Fibroblast of villous mesenchyme (primary cell): ENCODE data around the gene PRKAR2B. TPM values are rescaled to one million over a fixed set of nuclear protein-coding genes. Genes with fewer than 3 reads are reported as not detected.
A peak's percentile ranks its signal among the peaks of the same experiment; 100 is the strongest.

Experiments
- DNase-seq: peaks from one replicate; pipeline ENCODE4 v3.0.0-alpha.2; 2010; ENCODE audit warnings: low read depth
- H3K4me3 ChIP-seq: 2 replicates; pipeline ENCODE4 v1.5.1; 2011; ENCODE audit warnings: low read depth, mild to moderate bottlenecking, low read length
- total RNA-seq: library from RNA; depleted of rRNA; stranded (reverse); fragments of >200 nt; gene quantifications from 2 replicates; pipeline ENCODE4 v1.2.3, GENCODE V29; 2012
- TF ChIP-seq, protein P1 (sequence below): IDR thresholded peaks from 2 replicates; pipeline ENCODE4 v1.5.1; 2012; ENCODE audit warnings: low read depth, mild to moderate bottlenecking, low read length; ENCODE audit not compliant: insufficient read depth

The PRKAR2B gene
- total RNA-seq, 1 donor = 3.9 TPM

DNA sequence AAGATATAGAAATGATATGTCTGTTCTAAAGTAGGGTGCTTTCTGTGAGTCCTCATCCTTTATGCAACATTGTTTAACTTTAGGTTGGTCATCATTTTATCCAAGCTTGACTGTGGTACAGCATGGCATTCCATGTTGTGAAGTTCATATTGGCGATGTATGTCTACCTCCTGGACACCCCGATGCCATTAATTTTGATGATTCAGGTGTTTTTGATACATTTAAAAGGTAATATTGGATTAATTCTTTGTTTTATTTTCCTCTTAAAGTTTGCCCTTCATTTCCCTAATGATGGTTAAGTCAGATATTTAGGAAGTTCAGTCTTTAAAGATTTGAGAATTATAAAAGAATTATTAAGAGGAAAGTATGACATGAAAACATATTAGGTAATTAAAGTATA is 145.6 kb downstream of the PRKAR2B start:
- DNase-seq = no peak
- no peak overlapping the region for H3K4me3 ChIP-seq
- TF ChIP-seq, protein P1, sequence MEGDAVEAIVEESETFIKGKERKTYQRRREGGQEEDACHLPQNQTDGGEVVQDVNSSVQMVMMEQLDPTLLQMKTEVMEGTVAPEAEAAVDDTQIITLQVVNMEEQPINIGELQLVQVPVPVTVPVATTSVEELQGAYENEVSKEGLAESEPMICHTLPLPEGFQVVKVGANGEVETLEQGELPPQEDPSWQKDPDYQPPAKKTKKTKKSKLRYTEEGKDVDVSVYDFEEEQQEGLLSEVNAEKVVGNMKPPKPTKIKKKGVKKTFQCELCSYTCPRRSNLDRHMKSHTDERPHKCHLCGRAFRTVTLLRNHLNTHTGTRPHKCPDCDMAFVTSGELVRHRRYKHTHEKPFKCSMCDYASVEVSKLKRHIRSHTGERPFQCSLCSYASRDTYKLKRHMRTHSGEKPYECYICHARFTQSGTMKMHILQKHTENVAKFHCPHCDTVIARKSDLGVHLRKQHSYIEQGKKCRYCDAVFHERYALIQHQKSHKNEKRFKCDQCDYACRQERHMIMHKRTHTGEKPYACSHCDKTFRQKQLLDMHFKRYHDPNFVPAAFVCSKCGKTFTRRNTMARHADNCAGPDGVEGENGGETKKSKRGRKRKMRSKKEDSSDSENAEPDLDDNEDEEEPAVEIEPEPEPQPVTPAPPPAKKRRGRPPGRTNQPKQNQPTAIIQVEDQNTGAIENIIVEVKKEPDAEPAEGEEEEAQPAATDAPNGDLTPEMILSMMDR = no peak

DNA sequence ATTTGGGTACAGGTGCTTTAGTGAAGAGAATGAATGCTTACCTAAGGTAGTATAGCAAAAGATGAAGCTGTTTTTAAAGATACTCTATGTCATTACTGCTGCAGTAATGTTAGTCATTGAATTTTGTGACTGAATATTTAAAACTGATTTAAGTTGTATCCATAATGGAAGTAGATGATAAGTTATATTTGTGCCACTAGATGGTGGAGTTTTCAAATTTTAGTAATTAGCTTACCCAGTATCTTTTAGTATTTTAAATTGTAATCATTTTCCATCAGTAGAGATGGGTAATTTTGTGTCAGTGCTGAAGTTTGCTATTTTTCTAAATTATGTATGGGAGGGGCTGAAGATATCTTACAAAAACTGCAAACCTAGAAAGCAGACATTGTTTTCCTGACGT is 149.5 kb downstream of the PRKAR2B start:
- TF ChIP-seq, protein P1 = no peak
- H3K4me3 ChIP-seq = no peak overlapping the region
- no peak for DNase-seq

DNA sequence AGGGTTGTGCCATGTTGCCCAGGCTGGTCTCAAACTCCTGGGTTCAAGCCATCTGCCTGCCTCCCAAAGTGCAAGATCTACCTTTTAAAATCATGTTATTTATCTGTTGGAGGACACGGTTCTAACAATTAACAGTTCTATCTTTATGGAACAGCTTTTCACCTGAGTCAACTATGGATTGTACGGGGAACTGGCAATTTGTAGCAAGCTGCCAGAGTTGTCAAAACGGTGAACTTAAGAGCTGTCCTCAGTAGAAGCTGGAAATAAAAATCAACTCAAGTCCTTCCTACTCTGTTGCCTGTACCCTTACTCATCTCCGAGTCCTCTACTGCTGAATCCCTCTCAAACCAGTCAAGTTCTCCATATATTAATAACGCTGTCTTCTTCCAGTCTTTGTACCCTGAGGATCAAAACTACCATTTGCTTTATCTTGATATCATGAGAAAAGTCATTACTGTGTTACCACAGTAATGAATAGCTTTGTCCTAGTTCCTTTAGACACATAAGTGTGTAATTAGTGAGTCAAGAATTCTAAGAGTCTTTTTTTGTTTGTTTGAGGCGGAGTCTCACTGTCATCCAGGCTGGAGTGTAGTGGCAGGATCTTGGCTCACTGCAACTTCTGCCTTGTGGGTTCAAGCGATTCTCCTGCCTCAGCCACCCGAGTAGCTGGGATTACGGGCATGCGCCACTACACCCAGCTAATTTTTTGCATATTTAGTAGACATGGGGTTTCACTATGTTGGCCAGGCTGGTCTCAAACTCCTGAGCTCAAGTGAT is 152.5 kb downstream of the PRKAR2B start:
- H3K4me3 ChIP-seq = no peak overlapping the region
- TF ChIP-seq, protein P1 = no peak
- DNase-seq = no peak

DNA sequence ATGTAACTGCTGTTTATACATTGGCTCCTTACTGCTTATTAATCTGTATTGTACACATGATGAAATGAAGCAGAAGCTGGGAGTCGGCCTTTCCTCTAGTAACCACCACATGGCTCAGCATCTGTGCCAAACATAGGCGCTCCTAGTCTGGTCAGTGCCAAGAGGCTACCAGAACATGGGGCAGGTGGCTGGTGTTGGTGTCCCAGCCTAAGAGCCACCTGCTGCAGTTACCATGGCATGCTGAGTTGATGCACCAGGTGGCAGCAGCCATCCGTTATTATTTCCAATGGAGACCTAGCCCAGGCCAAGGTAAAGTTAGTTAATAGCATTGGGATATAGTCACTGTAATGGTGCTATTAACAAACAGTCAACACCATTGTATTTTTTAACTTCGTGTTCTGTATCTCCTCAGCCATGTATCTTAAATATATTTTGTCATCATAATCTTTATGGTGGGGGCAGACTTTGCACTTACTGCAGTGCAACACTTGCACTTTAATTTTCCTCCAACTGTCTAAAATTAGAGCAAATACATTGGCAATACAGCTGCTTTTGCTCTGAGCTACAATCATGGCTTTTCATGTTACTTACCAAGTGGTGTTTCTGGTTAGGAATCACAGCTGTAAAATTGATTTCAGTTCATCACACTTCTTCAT is 157.4 kb downstream of the PRKAR2B start:
- TF ChIP-seq, protein P1 = peak; percentile 41
- DNase-seq = peak; percentile 21
- H3K4me3 ChIP-seq = no peak overlapping the region

DNA sequence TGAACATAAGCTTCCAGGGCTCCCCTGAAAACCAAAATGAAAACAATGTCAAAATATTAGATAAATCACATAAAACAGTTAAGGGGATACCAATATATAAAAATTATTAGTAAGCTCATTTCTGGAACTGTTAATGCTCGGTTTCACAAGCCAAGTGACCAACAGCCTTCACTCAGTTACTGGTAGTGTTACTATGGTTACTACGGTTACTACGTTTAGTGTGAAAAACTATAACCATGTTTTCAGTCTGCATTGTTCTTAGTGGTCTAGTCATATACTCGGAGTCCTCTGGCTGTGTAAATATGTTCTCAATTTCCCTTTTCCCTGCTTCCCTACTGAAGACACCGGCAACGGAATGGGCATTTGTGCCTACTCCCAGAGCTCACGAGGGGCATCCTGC is 159.1 kb downstream of the PRKAR2B start:
- H3K4me3 ChIP-seq = no peak overlapping the region
- no peak for DNase-seq
- TF ChIP-seq, protein P1 = no peak

DNA sequence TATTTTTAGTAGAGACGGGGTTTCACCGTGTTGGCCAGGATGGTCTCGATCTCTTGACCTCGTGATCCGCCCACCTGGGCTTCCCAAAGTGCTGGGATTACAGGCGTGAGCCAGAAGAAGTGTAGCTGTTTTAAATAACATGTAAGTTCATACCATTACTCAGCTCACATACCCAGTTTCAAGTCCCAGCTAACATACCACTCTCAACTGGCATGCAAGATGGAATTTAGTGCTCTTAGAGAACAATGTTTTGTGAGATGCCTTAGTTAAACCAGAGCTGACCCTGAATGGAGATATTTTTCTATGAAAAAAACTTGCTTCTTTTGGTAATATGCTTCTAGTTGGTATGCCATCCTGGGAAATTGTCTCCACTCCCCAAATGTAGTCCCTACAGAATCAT is 161.6 kb downstream of the PRKAR2B start:
- no peak for DNase-seq
- no peak overlapping the region for H3K4me3 ChIP-seq
- TF ChIP-seq, protein P1 = no peak
